ENCODE measurements around the gene SLC12A1.

Gene SLC12A1

DNA sequence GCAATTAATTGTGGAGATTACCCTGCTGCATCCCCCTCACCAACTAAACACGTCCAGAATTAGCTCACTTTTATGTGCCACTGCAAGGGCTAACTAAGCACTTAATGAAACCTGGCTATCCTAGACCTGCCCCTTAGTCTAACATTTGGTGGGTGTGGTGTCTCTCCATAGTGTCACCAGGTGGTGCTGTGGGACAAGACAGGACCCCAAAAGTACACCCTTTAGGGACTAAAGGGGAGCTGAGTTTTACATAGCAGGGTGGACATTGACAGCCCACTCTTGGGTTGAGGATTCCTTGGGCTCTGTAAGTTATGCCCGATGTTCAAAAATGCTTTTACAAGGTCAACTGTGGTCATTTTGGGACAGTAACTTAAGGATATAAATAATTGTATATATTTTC lies 130.8 kb downstream of the SLC12A1 start:
- TF ChIP-seq, protein P1, sequence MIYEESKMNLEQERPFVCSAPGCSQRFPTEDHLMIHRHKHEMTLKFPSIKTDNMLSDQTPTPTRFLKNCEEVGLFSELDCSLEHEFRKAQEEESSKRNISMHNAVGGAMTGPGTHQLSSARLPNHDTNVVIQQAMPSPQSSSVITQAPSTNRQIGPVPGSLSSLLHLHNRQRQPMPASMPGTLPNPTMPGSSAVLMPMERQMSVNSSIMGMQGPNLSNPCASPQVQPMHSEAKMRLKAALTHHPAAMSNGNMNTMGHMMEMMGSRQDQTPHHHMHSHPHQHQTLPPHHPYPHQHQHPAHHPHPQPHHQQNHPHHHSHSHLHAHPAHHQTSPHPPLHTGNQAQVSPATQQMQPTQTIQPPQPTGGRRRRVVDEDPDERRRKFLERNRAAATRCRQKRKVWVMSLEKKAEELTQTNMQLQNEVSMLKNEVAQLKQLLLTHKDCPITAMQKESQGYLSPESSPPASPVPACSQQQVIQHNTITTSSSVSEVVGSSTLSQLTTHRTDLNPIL (CRISPR knock-in tag; IDR thresholded peaks at IDR 0.05; ENCODE audit: low read depth): no peak
- no peak for TF ChIP-seq ZFP30 (CRISPR knock-in tag; IDR thresholded peaks at IDR 0.05)
- no peak for TF ChIP-seq ZFP3 (CRISPR knock-in tag; IDR thresholded peaks at IDR 0.05)
- TF ChIP-seq, protein P2, sequence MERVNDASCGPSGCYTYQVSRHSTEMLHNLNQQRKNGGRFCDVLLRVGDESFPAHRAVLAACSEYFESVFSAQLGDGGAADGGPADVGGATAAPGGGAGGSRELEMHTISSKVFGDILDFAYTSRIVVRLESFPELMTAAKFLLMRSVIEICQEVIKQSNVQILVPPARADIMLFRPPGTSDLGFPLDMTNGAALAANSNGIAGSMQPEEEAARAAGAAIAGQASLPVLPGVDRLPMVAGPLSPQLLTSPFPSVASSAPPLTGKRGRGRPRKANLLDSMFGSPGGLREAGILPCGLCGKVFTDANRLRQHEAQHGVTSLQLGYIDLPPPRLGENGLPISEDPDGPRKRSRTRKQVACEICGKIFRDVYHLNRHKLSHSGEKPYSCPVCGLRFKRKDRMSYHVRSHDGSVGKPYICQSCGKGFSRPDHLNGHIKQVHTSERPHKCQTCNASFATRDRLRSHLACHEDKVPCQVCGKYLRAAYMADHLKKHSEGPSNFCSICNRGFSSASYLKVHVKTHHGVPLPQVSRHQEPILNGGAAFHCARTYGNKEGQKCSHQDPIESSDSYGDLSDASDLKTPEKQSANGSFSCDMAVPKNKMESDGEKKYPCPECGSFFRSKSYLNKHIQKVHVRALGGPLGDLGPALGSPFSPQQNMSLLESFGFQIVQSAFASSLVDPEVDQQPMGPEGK (CRISPR knock-in tag; IDR thresholded peaks at IDR 0.05; ENCODE audit: borderline replicate concordance): no peak
- TF ChIP-seq GLIS3 (CRISPR knock-in tag; IDR thresholded peaks at IDR 0.05): no peak
- no peak for TF ChIP-seq TCF4 (CRISPR knock-in tag; IDR thresholded peaks at IDR 0.05; ENCODE audit: borderline replicate concordance)
- ATAC-seq: peak; percentile 55

DNA sequence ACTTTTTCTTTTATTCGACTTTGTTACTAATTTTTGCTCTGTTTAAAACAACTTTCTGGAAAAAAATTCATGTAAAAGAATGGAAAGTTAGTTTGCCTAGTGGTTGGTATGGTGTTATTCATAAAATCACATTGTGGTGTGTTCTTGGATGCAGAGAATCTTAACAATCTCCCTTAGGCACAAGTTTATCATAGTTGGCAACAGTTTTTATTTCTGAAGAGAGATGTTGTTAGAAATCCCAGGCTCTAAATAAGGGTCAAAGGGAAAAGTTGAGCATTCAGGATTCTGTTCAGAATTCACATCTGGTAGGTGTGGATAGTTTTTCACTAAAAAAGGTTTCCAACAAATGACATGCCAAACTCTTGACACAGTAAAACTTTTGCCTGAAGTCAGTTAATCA lies 131.5 kb downstream of the SLC12A1 start:
- TF ChIP-seq ZNF565 (CRISPR knock-in tag; conservative IDR thresholded peaks at IDR 0.05; ENCODE audit: low read depth): no peak
- TF ChIP-seq, protein P1 (CRISPR knock-in tag; IDR thresholded peaks at IDR 0.05; ENCODE audit: low read depth): no peak
- TF ChIP-seq ZNF8 (CRISPR knock-in tag; IDR thresholded peaks at IDR 0.05): no peak
- no peak for TF ChIP-seq RARB (CRISPR knock-in tag; IDR thresholded peaks at IDR 0.05)
- TF ChIP-seq, protein P3, sequence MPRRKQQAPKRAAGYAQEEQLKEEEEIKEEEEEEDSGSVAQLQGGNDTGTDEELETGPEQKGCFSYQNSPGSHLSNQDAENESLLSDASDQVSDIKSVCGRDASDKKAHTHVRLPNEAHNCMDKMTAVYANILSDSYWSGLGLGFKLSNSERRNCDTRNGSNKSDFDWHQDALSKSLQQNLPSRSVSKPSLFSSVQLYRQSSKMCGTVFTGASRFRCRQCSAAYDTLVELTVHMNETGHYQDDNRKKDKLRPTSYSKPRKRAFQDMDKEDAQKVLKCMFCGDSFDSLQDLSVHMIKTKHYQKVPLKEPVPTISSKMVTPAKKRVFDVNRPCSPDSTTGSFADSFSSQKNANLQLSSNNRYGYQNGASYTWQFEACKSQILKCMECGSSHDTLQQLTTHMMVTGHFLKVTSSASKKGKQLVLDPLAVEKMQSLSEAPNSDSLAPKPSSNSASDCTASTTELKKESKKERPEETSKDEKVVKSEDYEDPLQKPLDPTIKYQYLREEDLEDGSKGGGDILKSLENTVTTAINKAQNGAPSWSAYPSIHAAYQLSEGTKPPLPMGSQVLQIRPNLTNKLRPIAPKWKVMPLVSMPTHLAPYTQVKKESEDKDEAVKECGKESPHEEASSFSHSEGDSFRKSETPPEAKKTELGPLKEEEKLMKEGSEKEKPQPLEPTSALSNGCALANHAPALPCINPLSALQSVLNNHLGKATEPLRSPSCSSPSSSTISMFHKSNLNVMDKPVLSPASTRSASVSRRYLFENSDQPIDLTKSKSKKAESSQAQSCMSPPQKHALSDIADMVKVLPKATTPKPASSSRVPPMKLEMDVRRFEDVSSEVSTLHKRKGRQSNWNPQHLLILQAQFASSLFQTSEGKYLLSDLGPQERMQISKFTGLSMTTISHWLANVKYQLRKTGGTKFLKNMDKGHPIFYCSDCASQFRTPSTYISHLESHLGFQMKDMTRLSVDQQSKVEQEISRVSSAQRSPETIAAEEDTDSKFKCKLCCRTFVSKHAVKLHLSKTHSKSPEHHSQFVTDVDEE (CRISPR knock-in tag; IDR thresholded peaks at IDR 0.05): no peak
- TF ChIP-seq ARNTL (CRISPR knock-in tag; IDR thresholded peaks at IDR 0.05; ENCODE audit: borderline replicate concordance, low read depth): no peak
- TF ChIP-seq GLIS3 (CRISPR knock-in tag; IDR thresholded peaks at IDR 0.05): no peak
- TF ChIP-seq, protein P2 (CRISPR knock-in tag; IDR thresholded peaks at IDR 0.05; ENCODE audit: borderline replicate concordance): no peak
- TF ChIP-seq ZFP30 (CRISPR knock-in tag; IDR thresholded peaks at IDR 0.05): no peak
- no peak for TF ChIP-seq ZC3H10 (CRISPR knock-in tag; IDR thresholded peaks at IDR 0.05)
- no peak for TF ChIP-seq TOX (CRISPR knock-in tag; IDR thresholded peaks at IDR 0.05; ENCODE audit: borderline replicate concordance)
- TF ChIP-seq, protein P4, sequence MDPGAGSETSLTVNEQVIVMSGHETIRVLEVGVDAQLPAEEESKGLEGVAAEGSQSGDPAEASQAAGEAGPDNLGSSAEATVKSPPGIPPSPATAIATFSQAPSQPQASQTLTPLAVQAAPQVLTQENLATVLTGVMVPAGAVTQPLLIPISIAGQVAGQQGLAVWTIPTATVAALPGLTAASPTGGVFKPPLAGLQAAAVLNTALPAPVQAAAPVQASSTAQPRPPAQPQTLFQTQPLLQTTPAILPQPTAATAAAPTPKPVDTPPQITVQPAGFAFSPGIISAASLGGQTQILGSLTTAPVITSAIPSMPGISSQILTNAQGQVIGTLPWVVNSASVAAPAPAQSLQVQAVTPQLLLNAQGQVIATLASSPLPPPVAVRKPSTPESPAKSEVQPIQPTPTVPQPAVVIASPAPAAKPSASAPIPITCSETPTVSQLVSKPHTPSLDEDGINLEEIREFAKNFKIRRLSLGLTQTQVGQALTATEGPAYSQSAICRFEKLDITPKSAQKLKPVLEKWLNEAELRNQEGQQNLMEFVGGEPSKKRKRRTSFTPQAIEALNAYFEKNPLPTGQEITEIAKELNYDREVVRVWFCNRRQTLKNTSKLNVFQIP (CRISPR knock-in tag; IDR thresholded peaks at IDR 0.05; ENCODE audit: borderline replicate concordance, low read depth): no peak
- no peak for TF ChIP-seq ISL1 (CRISPR knock-in tag; IDR thresholded peaks at IDR 0.05)
- no peak for TF ChIP-seq CSDC2 (CRISPR knock-in tag; IDR thresholded peaks at IDR 0.05)
- TF ChIP-seq ZFP3 (CRISPR knock-in tag; IDR thresholded peaks at IDR 0.05): no peak
- TF ChIP-seq, protein P5, sequence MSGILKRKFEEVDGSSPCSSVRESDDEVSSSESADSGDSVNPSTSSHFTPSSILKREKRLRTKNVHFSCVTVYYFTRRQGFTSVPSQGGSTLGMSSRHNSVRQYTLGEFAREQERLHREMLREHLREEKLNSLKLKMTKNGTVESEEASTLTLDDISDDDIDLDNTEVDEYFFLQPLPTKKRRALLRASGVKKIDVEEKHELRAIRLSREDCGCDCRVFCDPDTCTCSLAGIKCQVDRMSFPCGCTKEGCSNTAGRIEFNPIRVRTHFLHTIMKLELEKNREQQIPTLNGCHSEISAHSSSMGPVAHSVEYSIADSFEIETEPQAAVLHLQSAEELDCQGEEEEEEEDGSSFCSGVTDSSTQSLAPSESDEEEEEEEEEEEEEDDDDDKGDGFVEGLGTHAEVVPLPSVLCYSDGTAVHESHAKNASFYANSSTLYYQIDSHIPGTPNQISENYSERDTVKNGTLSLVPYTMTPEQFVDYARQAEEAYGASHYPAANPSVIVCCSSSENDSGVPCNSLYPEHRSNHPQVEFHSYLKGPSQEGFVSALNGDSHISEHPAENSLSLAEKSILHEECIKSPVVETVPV (CRISPR knock-in tag; IDR thresholded peaks at IDR 0.05): no peak
- ATAC-seq: no peak
